Stimulated activated CD4-positive, alpha-beta T cell treated with anti-CD3 and anti-CD28 coated beads, TNF-alpha, amount 100 ng/mL, for 4 hours (primary cell): Measurements from ENCODE around the gene PEX11G.
A peak's percentile ranks its signal among the peaks of the same experiment; 100 is the strongest.

Source experiments
- DNase-seq, 3 experiments: peaks; one replicate each; pipeline ENCODE4 v3.0.0-alpha.2; 2020; ENCODE audit warnings: low read depth in 3 of 3

Gene PEX11G

GRCh38 chr19:7494416-7495098 lies 5.7 kb upstream of the PEX11G start:
- no peak for DNase-seq

GRCh38 chr19:7492558-7492957 lies 3.7 kb upstream of the PEX11G start:
- DNase-seq: no peak

DNA sequence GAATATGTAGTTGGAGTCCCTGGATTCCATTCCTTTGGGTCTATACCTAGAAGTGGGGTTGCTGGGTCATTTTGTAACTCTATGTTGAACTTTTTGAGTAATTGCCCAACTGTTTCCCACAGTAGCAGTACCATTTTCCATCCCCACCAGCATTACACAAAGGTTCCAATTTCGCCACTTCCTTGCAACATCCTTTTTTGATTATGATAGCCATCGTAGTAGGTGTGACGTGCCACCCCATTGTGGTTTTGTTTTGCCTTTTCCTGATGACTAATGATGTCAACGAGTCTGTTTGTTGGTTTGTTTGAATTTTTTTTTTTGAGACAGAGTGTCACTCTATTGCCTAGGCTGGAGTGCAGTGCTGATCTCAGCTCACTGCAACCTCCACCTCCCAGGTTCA lies 3.3 kb upstream of the PEX11G start:
- peak in 1 of 3 experiments; percentile 17 for DNase-seq

GRCh38 chr19:7489609-7490044 lies 792 bp upstream of the PEX11G start:
- DNase-seq: no peak

DNA sequence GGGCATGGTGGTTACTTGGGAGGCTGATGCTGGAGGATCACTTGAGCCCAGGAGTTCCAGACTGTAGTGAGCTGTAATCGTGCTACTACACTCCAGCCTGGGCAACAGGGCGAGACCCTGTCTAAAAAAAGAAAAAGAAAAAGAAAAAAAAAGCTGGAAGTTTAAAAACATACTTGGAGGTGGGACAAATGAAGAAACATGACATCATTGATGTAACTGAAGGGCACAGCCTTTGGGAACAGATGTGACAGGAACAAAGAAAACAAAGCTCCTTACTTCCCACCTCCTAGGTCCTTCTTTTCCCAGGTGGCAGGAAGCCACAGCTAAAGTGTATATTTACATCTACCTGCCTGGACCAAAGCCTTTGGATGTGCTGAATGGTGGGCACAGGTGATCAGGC lies 1.9 kb downstream of the PEX11G start:
- DNase-seq: no peak

- no peak for DNase-seq
Observed at GRCh38 chr19:7483720-7484201, 5.1 kb downstream of the PEX11G start.

- DNase-seq: no peak
Observed at GRCh38 chr19:7482584-7483439, 6.0 kb downstream of the PEX11G start.

DNA sequence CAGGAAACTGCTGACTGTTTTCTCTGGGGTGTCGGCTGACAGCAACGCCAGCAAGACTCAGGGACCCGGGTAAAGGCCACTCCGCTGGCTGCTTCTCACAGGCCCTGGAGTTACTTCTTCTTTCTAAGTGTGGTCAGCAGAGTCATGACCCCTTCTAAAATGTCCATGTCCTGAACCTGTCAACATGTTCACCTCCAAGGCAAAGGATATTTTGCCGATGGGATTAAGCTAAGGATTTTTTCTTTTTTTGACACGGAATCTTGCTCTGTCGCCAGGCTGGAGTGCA lies 7.9 kb downstream of the PEX11G start:
- DNase-seq: no peak

DNA sequence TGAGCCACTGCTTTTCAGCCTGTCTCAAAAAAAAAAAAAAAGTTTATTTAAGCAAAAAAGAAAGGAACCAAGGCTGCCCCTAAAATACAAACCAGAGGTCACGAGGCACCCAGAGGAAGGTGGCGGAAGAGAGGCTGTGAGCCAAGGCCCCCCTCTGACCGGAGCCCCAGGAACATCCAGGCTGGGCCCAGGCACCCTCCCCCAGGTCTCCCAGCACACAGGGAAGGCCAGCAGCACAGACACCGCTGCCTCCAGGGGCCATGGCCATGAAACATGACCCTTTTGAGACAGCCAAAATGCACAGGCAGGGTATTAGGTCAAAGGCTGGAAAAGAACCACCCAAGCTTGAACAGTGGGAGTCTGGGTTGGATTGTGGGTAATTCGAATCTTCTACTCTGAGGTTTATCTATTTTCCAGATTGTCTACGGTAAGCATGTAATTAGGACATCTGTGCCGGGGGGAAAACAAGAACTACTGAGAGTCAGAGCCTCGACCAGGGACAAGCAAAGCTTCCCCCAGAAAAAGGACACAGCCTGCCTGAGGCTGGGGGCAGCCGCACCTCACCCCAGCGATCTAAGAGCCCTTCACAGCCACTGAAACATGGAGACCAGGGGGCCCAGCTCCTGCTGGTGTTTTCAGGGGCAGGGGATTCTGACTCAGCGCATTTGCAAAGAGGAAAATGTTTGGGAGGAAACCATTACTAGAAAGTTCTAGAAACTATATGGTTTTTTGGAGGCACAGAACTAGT lies 8.4 kb downstream of the PEX11G start:
- DNase-seq: no peak

GRCh38 chr19:7478843-7479227 lies 10.0 kb downstream of the PEX11G start:
- no peak for DNase-seq

DNA sequence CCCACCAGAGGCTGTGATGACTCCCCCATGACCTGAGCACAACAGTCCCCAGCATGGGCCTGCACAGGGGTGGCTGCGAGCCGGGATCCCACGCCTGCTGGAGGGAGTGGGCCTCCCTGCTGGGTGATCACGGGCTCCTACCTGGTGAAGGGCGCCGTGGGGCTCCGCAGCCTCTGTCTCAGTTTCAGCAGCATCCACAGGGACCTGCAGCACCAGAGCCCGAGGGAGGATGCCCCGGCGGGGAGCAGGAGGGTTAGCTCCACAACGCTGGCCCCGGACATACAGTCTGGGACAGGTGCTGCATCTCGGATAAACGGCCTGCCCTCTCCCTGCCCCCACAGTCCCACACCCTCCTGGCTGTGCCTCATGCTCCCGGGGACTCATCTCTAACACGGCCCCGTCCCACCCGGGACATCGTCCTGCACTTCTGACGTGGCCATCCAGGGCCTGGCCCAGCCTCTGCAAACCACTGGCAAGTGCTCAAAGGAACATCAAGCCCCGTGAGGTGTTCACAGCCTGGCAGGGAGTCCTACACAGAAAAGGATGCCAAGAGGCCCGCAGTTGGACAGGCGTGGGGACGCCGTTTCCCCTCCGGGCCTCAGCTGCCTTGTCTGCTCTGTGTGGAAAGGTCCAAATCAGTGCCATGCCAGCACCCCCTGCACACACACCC lies 10.5 kb downstream of the PEX11G start:
- no peak for DNase-seq

DNA sequence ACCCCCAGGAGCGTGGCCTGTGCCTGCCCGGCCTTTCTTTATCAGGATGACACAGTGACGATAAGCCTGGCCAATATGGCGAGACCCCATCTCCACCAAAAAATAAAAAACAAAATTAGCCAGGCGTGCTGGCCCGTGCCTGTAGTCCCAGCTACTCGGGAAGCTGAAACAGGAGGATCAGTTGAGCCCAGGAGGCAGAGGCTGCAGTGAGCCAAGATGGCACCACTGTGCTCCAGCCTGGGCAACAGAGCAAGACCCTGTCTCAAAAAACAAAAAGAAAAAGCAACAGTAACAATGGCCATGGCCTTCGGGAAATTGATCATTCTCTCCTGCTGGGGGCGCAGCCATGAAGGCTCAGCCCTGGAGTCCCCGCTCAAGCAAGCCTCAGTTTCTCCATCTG lies 11.1 kb downstream of the PEX11G start:
- DNase-seq: no peak

- no peak for DNase-seq
Observed at GRCh38 chr19:7476777-7477494, 11.9 kb downstream of the PEX11G start.

DNA sequence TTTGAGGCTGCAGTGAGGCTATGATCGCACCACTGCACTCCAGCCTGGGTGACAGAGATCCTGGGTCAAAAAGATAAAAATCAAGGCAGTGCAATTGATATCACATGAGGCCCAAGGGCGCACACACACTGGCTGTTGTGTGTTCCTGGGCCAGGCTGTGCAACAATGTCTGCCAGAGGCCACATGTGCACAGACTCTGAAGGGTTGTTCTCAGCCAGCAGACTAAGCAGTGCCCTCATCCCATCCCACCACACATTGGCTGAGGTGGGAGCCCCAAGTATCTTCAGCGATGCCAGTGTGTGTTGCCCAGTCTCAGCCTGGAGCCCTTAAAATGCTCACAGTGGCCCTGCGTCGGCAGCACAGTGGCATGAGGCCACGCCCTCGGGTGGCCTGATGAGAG lies 12.6 kb downstream of the PEX11G start:
- DNase-seq: no peak

DNA sequence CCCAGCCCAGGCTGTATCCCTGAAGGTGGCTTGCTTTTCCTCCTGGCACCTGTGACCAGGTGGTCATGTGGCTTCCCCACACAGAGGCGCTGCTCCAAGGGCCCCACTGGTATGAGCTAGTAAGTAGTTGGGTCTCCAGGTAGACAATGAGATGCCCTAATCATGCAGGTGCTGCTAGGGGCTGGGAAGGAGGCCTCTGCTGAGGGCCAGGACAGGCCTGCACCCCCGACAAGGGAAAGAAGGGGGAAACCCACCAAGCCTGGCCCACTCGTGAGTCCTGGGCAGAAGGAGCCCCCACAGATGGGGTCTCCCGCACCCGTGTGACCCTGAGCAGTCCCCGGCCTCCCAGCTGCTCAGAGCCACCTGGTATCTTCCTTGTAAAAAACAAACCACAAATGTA lies 13.2 kb downstream of the PEX11G start:
- DNase-seq: no peak

- DNase-seq: no peak
Observed at GRCh38 chr19:7471696-7472615, 16.9 kb downstream of the PEX11G start.

DNA sequence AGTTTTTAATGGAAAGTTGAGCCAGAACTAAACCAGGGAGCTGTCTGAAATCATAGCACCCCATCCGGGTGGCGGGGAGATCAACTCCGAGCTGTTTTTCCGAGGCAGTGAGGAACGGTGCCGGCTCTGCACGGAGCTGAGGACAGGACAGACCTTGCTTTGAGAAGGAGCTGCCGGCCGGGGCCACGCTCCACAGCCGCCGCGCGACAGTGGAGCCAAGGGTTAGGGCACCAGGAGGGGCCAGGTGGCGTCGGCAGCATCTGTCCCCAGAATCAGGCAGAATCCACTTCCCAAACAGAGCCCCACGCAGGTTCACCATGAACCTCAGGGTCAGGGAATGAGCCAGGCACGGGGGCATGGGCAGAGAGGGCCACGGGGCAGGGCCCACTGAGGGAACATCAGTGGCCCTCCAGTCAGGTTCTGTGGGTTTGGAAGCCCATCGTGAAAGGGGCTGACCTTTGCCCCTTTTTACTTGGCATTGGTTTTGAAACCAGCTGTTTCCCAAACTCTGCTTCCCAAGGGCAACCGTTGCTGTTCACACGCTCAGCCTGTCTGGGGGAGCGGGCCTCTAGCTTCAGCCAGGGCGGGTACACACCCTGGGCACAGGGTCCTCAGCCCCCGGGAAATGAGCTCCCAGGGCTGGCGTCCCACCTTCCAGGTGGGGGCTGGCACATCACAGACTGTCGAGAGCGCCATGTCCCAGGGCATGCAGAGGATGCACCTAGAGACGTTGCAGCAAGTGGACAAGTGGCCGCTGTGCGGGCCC lies 18.1 kb downstream of the PEX11G start:
- DNase-seq: no peak

DNA sequence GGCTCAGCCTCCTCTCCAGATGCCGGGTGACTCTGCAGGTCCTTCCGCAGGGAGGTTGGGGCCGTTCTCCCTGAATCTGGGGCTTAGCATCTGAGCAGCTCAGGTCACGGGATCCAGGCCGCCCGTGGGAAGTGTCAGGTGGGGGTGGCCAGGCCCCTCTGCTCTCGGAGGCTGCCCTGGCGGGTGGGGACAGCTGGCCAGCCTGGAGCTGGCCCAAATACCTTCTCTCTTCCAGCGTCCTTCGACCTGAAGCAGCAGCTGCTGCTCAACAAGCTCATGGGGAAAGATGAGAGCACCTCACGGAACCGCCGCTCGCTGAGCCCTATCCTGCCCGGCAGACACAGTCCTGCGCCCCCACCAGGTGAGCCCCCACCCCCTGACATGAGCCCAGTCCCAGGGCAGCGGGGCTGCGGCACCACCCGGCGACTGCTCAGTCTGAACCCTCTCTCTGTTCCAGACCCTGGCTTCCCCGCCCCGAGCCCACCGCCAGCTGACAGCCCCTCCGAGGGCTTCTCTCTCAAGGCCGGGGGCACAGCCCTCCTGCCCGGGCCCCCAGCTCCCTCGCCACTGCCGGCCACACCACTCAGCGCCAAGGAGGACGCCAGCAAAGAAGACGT lies 19.1 kb downstream of the PEX11G start:
- DNase-seq: no peak

DNA sequence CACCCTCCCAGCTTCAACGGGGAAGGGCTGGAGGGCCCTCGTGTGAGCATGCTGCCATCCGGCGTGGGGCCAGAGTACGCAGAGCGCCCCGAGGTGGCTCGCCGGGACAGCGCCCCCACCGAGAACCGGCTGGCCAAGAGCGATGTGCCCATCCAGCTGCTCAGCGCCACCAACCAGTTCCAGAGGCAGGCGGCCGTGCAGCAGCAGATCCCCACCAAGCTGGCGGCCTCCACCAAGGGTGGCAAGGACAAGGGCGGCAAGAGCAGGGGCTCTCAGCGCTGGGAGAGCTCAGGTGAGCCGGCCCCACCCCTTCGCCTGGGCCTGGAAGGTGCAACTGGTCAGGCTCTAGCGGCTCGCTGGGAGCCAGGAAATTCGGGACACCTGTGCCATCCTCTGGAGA lies 20.0 kb downstream of the PEX11G start:
- no peak for DNase-seq
